HL-60 (cell line): Measurements from ENCODE around the gene TTC28.

Experiments
- DNase-seq, 2 experiments: peaks; one replicate each; pipeline ENCODE4 v3.0.0-alpha.2; 2010 to 2020; ENCODE audit warnings: low read depth in 1 of 2, low spot score in 1 of 2
- H3K27ac ChIP-seq: fragments of 250-450 bp; sonication (Bioruptor Pico); replicated peaks from 2 replicates; pipeline ENCODE4 v1.5.1; 2020; ENCODE audit warnings: mild to moderate bottlenecking, moderate library complexity
- H3K27me3 ChIP-seq: fragments of 250-450 bp; sonication (Bioruptor Pico); 2 replicates; pipeline ENCODE4 v1.5.1; 2021; ENCODE audit warnings: mild to moderate bottlenecking, moderate library complexity; ENCODE audit not compliant: insufficient read depth, poor library complexity, severe bottlenecking
- H3K4me3 ChIP-seq: replicated peaks from 2 replicates; pipeline ENCODE4 v1.5.1; 2011; ENCODE audit warnings: mild to moderate bottlenecking, control low read depth, low read length; ENCODE audit not compliant: insufficient read depth
- GABPA ChIP-seq: IDR thresholded peaks from 2 replicates; pipeline ENCODE4 v1.6.1; 2012; ENCODE audit warnings: low read depth
- POLR2AphosphoS5 ChIP-seq: IDR thresholded peaks from 2 replicates; pipeline ENCODE4 v1.6.1; 2012; ENCODE audit warnings: low read depth
- REST ChIP-seq: IDR thresholded peaks from 2 replicates; pipeline ENCODE4 v1.6.1; 2012; ENCODE audit warnings: low read depth; ENCODE audit not compliant: insufficient replicate concordance
- SPI1 ChIP-seq: IDR thresholded peaks from 2 replicates; pipeline ENCODE4 v1.6.1; 2012; ENCODE audit warnings: low read depth, mild to moderate bottlenecking, borderline replicate concordance
- TF ChIP-seq, protein P1 (sequence below): IDR thresholded peaks from one replicate; pipeline ENCODE4 v1.5.1; 2011; ENCODE audit warnings: low read length, control low read depth, inconsistent platforms; ENCODE audit not compliant: insufficient read depth

TTC28 gene

DNA sequence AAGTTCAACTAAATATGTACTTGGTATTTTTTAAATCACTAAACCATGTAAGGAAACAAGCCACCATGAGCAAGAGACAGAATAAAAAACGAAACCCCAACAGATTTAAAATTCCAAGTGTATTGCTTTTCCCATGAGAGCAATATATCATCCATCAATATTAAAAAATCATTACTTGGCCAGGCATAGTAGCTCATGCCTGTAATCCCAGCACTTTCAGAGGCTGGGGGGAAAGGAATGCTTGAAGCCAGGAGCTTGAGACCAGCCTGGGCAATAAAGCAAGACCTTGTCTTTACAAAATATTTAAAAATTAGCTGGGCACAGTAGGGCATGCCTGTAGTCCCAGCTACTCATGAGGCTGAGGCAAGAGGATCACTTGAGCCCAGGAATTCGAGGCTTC, 190.8 kb downstream of the TTC28 start:
- H3K27me3 ChIP-seq, result peaks cover 6% of the 10 kb centered on the region
- DNase-seq, result no peak
- H3K27ac ChIP-seq, result no peak overlapping the region
- H3K4me3 ChIP-seq, result no peak overlapping the region
- TF ChIP-seq GABPA, result no peak

GRCh38 chr22:28484662-28485061, 195.0 kb downstream of the TTC28 start:
- no peak overlapping the region for H3K27ac ChIP-seq
- no peak overlapping the region for H3K4me3 ChIP-seq
- peaks cover 5% of the 10 kb centered on the region for H3K27me3 ChIP-seq
- TF ChIP-seq REST, result no peak
- TF ChIP-seq, protein P1, sequence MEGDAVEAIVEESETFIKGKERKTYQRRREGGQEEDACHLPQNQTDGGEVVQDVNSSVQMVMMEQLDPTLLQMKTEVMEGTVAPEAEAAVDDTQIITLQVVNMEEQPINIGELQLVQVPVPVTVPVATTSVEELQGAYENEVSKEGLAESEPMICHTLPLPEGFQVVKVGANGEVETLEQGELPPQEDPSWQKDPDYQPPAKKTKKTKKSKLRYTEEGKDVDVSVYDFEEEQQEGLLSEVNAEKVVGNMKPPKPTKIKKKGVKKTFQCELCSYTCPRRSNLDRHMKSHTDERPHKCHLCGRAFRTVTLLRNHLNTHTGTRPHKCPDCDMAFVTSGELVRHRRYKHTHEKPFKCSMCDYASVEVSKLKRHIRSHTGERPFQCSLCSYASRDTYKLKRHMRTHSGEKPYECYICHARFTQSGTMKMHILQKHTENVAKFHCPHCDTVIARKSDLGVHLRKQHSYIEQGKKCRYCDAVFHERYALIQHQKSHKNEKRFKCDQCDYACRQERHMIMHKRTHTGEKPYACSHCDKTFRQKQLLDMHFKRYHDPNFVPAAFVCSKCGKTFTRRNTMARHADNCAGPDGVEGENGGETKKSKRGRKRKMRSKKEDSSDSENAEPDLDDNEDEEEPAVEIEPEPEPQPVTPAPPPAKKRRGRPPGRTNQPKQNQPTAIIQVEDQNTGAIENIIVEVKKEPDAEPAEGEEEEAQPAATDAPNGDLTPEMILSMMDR, result no peak
- TF ChIP-seq POLR2AphosphoS5, result no peak
- TF ChIP-seq SPI1, result no peak
- DNase-seq, result no peak

GRCh38 chr22:28481725-28482124, 197.9 kb downstream of the TTC28 start:
- Histone ChIP-seq H3K27me3 (peaks cover 5% of the 10 kb centered on the region), H3K27ac (no peak overlapping the region), H3K4me3 (no peak overlapping the region)
- TF ChIP-seq SPI1, result no peak
- no peak for DNase-seq

GRCh38 chr22:28480000-28480715, 199.5 kb downstream of the TTC28 start:
- TF ChIP-seq GABPA, result no peak
- no peak for TF ChIP-seq REST
- no peak for TF ChIP-seq POLR2AphosphoS5
- no peak for TF ChIP-seq SPI1
- TF ChIP-seq, protein P1, result no peak

DNA sequence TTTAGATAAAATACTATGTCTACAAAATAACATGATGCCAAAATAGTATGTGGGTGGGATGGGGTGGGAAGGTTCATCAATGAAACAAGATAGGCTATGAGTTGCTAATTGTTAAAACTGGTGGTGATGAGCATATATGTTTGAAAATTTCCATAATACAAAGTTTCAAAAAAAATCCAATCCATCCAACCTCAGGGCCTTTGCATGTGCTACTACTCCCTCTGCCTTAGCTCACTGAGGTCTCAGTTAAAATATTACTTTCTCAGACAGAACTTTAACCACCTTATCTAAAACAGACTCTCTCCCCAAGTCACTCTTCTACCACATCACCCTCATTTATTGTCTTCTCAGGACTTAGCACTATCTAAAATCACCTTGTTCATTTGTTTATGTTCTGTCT, 201.1 kb downstream of the TTC28 start:
- Histone ChIP-seq H3K4me3 (no peak overlapping the region), H3K27ac (no peak overlapping the region), H3K27me3 (peaks cover 11% of the 10 kb centered on the region)
- no peak for TF ChIP-seq SPI1
- TF ChIP-seq, protein P1, result no peak
- TF ChIP-seq REST, result no peak
- TF ChIP-seq POLR2AphosphoS5, result no peak
- TF ChIP-seq GABPA, result no peak
- no peak for DNase-seq

More at GRCh38 chr22:28480000-28480715, 199.5 kb downstream of the TTC28 start:
- H3K27ac ChIP-seq, result no peak overlapping the region
- H3K27me3 ChIP-seq, result peaks cover 6% of the 10 kb centered on the region
- no peak overlapping the region for H3K4me3 ChIP-seq
- no peak for DNase-seq
